Posterior cingulate gyrus (tissue), 11 donors: ENCODE measurements around the gene WFDC13.
"Not testable (repeated sequence)": the region's sequence is repeated elsewhere in the genome, so short reads cannot be mapped to it uniquely, and the experiment has no call there.

Source experiments
- DNase-seq, 10 donors: peaks; one replicate each; pipeline versions ENCODE4 v3.0.0 to v3.0.0-alpha.2; 2020 to 2021; ENCODE audit warnings: mixed read lengths in 3 of 10
- intact Hi-C: fragments of 100-400 bp; cut with DNase I; formaldehyde crosslinking; loops from one replicate; pipeline ENCODE4 v1.15.1; 2023

WFDC13 gene, protein sequence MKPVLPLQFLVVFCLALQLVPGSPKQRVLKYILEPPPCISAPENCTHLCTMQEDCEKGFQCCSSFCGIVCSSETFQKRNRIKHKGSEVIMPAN

DNA sequence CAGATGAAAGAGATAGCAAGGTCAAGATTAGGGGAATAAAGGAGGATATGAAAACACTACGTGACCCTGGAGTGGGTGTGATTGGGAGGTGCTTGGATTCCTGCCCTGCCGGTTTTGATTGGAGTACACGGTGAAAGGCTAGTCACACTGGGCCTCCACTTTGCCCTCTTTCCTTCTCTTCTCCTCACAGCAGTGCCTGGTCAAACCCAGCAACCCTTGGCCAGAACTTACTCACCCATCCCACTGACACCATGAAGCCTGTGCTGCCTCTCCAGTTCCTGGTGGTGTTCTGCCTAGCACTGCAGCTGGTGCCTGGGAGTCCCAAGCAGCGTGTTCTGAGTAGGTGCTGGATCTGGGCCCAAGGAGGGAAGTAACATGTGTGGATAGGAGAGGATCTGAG is at the start of gene WFDC13:
Gene WFDC13 (plus strand): TSS at position 166 of the 400 bp plus-strand sequence. CDS start 86 bp downstream, at position 252.
- intact Hi-C loops, result no loop called here

DNA sequence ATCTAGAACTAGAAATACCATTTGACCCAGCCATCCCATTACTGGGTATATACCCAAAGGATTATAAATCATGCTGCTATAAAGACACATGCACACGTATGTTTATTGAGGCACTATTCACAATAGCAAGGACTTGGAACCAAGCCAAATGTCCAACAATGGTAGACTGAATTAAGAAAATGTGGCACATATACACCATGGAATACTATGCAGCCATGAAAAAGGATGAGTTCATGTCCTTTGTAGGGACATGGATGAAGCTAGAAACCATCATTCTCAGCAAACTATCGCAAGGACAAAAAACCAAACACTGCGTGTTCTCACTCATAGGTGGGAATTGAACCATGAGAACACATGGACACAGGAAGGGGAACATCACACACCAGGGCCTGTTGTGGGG is 44.8 kb upstream of the WFDC13 start:
- intact Hi-C loops, DNase-seq: not testable (repeated sequence)

More for the DNA sequence above, at the start of gene WFDC13:
- no peak for DNase-seq

DNA sequence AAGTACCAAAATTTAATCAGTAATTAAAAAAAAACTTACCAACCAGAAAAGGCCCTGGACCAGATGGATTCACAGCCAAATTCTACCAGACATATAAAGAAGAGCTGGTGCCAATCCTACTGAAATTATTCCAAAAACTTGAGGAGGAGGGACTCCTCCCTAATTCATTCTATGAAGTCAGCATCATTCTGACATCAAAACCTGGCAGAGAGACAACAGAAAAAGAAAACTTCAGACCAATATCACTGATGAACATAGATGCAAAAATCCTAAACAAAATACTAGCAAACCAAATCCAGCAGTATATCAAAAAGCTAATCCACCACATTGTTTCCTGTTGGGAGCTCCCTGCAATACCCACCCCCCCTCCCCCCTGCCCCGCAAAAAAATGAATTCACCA is 31.7 kb upstream of the WFDC13 start, which contains the start of gene WFDC11:
Gene WFDC11 (minus strand): TSS at position 101 of the 400 bp plus-strand sequence. CDS start 19,639 bp downstream, outside the sequence.
- intact Hi-C loops, result no loop called here
- DNase-seq, result no peak

DNA sequence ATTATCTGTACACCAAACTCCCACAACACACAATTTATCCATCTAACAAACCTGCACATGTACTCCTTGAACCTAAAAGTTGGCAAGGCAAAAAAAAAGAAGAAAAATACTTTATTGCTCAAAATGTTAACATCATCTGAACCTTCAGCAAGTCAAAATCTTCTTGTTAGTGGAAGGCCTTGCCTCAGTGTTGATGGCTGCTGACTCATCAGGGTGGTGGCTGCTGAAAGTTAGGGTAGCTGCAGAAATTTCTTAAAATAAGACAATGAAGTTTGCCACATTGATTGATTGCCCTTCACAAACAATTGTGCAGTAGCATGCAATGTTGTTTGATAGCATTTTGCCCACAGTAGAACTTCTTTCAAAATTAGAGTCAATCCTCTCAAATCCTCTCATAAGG is 29.1 kb upstream of the WFDC13 start:
- intact Hi-C loops, result no loop called here
- no peak for DNase-seq

DNA sequence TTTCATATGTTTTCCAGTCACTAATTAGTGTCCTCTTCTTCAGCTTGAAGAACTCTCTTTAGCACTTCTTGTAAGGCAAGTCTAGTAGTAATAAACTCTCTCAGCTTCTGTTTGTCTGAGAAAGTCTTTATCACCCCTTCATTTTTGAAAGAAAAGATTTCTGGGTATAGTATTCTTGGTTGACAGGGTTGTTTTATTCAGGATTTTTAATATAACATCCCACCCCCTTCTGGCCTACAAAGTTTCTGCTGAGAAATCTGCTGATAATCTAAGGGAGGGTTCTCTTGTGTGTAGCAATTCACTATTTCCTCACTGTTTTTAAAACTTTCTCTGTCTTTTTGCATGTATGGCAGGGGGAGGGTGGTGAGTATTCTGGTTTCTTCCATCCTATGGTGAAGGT is 22.2 kb upstream of the WFDC13 start:
- no peak for DNase-seq
- intact Hi-C loops, result no loop called here

DNA sequence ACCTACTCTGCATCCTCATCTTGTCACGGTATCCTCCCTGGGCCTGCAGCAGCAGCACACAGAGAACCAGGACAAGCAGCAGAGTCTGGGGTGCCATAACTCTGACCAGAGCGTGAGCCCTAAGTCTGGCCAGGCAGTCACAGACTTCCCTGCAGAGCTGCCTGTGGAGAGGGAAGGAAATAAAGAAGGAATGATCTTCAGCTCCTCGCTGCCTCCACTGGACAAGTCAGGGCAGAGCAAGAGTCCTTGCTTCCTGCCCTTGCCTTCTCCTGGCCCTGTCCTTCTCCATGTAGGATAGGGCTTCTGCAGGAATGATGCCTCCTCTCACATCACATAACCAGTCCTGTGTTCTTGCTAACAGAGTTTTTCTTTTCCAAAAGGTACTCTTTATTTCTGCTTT is 15.9 kb upstream of the WFDC13 start:
- peak in 1 of 10 donors; percentile 52 for DNase-seq
- intact Hi-C loops, result no loop called here

DNA sequence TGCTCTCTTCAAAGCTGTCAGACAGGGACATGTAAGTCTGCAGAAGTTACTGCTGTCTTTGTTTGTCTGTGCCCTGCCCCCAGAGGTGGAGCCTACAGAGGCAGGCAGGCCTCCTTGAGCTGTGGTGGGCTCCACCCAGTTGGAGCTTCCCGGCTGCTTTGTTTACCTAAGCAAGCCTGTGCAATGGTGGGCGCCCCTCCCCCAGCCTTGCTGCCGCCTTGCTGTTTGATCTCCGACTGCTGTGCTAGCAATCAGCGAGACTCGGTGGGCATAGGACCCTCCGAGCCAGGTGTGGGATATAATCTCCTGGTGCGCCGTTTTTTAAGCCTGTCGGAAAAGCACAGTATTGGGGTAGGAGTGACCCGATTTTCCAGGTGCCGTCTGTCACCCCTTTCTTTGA is 8.5 kb upstream of the WFDC13 start:
- intact Hi-C loops, result not testable (repeated sequence)
- DNase-seq, result peak in 1 of 10 donors; percentile 52

DNA sequence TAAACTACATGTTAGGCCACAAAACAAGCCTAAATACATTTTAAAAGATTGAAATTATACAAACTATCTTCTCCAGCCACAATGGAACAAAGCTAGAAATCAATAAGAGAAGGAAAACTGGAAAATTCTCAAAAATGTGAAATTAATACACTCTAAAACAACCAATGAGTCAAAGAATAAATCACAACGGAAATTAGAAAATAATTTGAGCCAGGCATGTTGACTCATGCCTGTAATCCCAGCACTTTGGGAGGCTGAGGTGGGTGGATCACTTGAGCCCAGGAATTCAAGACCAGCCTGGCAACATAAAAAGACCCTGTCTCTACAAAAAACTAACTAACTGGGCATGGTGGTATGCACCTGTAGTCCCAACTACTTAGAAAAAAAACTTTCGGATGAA is 6.3 kb upstream of the WFDC13 start:
- intact Hi-C loops, result no loop called here
- DNase-seq, result no peak

DNA sequence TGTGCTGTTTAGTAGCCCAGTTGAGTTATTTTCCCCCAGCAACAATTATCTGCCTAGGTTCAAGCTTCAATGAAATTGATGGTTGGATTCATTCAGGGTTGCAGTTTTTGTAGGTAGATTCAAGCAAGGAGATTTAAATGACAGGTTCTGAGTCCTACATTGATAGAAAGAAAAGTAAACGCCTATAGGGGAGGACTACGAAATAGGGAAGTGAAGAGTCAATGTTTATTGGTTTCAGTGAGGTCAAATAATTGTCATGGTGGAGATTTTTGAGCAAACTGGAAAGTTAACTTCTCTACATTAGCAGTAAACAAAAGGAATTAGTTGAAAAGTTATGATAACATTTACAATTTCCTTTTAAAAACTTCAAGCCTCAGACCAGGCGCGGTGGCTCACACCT is 734 bp upstream of the WFDC13 start:
- intact Hi-C loops, result no loop called here
- DNase-seq, result no peak

DNA sequence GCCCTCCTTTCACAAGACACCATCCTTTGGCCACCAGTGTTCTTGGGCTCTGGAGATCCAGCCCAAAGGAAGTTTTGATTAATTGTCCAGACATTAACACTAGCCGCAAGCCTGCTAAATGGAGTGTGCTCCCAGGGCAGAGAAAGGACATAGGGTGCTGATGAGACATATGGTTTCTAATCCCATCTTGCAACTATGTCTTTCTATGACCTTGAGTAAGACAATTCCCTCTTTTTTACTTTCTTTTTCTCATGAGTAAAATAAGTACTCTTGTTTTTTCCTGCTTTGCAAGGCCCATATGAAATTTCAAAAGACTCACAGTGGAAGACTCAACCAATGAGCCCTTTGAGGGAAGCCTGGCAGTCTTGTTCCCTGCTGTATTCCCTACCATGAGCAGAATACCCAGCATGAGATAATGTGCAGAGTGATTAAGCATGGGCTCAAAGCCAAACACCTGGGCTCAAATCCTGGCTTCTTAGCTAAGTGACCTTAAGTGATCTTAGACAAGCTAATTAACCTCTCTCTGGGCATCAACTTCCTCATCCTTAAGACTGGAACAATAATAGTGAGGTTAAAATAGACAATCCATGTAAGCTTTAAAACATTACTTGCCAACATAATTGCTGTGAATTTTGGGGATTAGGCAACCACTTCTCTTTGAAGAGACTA is 3.3 kb downstream of the WFDC13 start, which contains the start of gene WFDC10B:
Gene WFDC10B (minus strand): TSS at position 51 of the 669 bp plus-strand sequence. CDS start 19,027 bp downstream, outside the sequence.
- DNase-seq, result no peak
- intact Hi-C loops, result no loop called here

DNA sequence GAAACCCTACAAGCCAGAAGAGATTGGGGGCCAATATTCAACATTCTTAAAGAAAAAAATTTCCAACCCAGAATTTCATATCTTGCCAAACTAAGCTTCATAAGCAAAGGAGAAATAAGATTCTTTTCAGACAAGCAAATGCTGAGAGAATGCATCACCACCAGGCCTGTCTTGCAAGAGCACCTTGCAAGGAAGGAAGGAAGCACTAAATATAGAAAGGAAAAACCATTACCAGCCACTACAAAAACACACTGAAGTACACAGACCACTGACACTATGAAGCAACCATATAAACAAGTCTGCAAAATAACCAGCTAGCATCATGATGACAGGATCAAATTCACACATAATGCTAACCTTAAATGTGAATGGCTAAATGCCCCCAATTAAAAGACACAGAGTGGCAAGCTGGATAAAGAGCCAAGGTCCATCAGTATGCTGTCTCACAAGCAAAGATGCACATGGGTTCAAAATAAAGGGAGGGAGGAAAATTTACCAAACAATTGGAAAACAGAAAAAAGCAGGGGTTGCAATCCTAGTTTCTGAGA is 14.4 kb downstream of the WFDC13 start:
- intact Hi-C loops, DNase-seq: not testable (repeated sequence)

DNA sequence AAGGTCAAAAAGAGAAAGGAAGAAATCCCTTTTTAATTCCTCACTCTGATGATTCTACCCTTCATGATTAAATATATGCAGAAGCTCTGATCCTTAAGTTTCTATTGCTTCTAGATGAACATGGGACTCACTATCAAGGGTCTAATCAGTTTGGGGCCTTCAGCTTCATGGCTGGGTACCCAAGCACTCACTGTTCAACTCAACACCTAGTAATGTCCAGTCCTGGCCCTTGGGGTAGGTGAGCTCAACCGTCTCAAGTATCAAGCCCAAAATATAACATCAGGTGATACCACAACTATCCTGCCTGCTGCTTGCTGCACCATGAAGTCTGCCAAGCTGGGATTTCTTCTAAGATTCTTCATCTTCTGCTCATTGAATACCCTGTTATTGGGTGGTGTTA is 20.2 kb downstream of the WFDC13 start, which contains the start of gene SPINT4:
Gene SPINT4 (plus strand): TSS at position 301 of the 400 bp plus-strand sequence. CDS start 21 bp downstream, at position 322.
- no peak for DNase-seq
- intact Hi-C loops, result no loop called here

DNA sequence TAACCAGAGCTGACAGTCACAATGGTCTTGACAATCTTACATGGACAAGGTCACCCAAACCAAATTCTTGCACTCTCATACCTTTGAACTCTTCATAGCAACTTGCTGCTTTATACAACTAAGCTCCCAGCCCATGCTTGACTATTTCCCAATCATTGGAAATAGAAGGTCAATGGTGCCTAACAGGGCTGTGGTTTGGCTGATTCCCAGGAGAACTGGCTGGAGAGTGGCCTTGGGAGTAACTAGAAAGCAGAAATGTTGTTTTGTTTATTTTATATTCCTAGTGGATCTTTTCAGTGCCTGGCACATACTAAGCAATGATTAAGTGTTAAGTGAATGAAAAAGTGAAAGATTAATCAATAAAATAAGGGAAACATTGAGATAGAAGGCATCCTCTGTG is 23.3 kb downstream of the WFDC13 start:
- intact Hi-C loops, result no loop called here
- no peak for DNase-seq

DNA sequence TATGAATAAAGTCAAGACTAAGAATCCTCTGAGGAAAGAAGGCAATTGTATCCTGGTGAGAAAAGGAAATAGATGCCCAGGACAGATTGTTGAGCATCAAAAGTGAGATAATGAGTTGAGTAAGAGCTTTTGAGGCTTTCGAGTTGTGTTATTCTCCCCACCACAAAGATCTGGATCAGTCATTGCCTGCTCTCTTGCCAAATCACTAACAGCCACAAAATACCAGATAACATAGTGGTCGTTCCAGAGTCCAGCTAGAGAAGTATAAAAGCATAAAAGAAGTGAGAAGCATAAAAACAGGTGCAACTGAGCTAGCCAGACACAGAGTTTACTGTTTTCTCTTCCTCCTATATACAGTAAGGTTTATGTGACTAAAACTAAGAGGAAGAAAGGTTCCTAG is 25.2 kb downstream of the WFDC13 start:
- intact Hi-C loops, result no loop called here
- DNase-seq, result no peak

DNA sequence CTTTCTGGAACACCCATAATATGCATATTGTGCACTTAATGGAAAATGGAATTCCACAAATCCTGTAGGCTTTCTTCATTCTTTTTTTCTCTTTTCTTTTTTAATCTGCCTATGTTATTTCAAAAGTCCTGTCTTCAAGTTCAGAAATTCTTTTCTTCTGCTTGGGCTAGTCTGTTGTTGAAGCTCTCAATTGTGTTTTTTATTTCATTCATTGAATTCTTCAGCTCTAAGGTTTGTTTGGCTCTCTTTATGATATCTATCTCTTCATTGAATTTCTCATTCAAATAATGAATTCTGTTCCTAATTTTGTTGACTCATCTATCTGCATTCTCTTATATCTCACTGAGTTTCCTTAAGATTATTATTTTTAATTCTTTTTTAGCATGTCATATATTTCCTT is 30.4 kb downstream of the WFDC13 start:
- intact Hi-C loops, result no loop called here
- DNase-seq, result no peak

DNA sequence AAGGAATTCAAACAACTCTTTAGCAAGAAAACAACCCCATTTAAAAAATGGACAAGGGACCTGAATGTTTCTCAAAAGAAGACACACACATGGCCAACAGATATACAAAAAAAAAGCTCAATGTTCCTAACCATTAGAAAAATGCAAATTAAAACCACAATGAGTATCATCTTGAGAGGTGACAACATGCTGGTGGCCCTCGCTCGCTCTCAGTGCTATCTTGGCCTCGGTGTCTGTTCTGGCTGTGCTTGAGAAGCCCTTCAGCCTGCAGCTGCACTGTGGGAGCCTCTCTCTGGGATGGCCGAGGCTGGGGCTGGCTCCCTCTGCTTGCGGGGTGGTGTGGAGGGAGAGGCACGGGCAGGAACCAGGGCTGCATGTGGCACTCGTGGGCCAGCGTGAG is 33.7 kb downstream of the WFDC13 start:
- peak in 1 of 10 donors; percentile 69 for DNase-seq
- intact Hi-C loops, result no loop called here

DNA sequence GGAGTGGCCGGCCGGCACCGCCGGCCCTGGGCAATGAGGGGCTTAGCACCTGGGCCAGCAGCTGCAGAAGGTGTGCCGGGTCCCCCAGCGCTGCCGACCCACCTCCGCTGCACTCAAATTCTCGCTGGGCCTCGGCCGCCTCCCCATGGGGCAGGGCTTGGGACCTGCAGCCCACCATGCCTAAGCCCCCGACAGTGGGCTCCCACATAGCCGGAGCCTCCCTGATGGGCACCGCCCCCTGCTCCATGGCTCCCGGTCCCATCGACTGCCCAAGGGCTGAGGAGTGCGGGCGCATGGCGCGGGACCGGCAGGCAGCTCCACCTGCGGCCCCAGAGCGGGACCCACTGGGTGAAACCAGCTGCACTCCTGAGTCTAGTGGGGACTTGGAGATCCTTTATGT is 34.1 kb downstream of the WFDC13 start:
- intact Hi-C loops, result no loop called here
- DNase-seq, result peak in 1 of 10 donors; percentile 78

DNA sequence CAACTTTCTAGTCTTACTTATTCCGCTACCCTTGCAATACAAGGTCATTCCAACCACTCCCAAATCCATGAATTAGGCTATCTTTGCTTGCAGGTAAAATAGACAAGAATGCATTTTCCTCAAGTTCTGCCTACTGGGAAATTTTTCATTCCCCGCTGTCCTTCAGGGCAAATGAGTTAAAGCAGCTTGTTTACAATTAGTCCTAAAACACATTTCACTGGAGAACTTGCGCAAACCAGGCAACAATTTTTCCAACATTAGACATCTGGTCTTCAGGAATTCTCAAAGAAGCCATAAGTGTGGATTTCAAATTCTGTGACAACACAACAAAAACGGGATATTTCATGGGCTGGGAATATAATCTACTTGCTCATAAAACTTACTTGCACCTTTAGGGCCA is 40.8 kb downstream of the WFDC13 start:
- intact Hi-C loops, result no loop called here
- no peak for DNase-seq

DNA sequence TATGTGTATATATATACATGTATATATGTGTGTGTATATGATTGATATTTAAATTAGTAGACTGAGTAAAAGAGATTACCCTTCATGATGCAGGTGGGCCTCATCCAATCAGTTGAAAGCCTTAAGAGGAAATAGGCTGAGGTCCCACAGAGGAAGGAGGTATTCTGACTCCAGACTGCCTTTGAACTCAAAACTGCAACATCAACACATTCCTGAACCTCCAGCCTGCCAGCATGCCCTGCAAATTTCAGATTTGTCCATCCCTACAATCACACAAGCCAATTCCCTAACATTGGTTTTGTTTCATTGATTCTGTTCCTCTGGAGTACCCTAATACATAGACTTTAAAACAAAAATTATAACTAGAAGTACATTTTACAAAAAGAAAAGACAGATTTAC is 43.2 kb downstream of the WFDC13 start:
- intact Hi-C loops, result no loop called here
- no peak for DNase-seq

DNA sequence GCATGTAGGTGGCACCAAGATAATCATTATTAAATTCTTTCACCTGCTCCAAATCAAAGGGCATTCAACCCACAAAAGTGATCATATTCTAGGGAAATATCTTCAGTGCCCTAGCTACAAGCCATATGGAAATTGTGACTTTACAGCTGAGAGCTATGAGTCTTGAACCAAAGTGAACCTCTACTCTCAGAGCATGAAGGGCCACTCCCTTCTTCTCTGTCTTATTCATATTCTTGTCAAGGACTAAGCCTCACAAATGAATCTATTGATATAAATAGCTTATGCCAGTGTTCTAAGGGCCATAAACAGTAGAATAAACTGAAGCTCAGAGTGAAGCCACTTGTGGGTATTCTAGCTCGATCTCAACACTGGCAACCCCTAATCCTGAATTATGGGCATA is 49.9 kb downstream of the WFDC13 start:
- intact Hi-C loops, result no loop called here
- no peak for DNase-seq

DNA sequence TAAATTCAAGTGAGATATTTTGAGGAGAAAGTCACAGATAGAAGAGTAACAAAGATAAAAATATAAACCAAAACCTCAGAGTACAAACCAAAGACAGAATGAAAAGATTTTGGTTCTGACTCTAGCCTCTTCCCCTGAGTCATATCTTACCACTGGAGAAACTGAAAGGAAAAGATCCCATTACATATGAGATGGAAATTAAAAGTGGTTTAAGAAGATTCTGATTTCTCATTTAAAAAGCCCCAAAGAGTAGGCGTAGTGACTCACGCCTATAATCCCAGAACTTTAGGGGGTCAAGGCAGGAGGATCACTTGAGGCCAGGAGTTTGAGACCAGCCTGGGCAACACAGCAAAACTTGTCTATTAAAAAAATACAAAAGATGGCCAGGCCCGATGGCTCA is 50.9 kb downstream of the WFDC13 start:
- DNase-seq, result no peak
- intact Hi-C loops, result no loop called here

DNA sequence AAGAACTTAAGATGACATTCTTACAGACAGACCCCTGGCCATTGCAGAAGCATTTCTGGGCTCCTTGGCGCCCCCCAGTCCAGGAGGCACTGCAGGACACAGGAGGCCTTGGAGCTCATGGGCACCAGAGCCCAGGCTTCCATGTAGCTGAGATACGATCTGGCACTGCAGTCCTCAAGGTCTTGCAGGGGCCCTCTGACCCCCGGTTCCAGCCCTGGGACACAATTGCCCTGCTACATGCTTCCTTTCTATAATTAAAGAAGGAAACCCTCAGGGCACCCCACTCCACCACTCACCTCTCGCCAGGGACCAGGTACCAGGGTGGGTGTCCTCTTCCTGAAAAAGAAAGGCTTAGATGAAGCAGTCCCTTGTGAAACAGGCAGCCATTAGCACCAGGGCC is 56.3 kb downstream of the WFDC13 start:
- DNase-seq, result no peak
- intact Hi-C loops, result no loop called here
